Panc1 (cell line): ENCODE results near the gene LLPH. TPM values are rescaled to one million over a fixed set of nuclear protein-coding genes. Genes with fewer than 3 reads are reported as not detected.

Source experiments
- ATAC-seq: fragments of 200-7000 bp; cut with Tn5 transposase; 2 replicates; pipeline ENCODE4 v1.9.1; 2020; ENCODE audit warnings: mild to moderate bottlenecking, moderate library complexity
- BruUV-seq: library from RNA; stranded (reverse); fragments of 400-500 nt; replicated peaks from 2 replicates; lab custom pipeline; 2021; lab: Mats Ljungman, UMichigan
- CTCF ChIA-PET: fragments of 300-600 bp; sonication (Branson Sonifier 250); formaldehyde crosslinking; loops from one replicate; lab custom pipeline; 2022; ENCODE audit warnings: antibody characterized with exemption; lab: Charles Lee
- POLR2A ChIA-PET: fragments of 300-600 bp; sonication (Branson Sonifier 250); formaldehyde crosslinking; loops from one replicate; lab custom pipeline; 2022; ENCODE audit warnings: antibody characterized with exemption; lab: Charles Lee
- DNase-seq: peaks from one replicate; pipeline ENCODE4 v3.0.0-alpha.2; 2010; ENCODE audit warnings: low read depth, low spot score
- H3K27ac ChIP-seq: 2 replicates; pipeline ENCODE4 v1.5.1; 2011; ENCODE audit warnings: mild to moderate bottlenecking, low read length, inconsistent platforms
- H3K27me3 ChIP-seq: fragments of 200-500 bp; sonication (Bioruptor generic); 2 replicates; pipeline ENCODE4 v1.6.0; 2014; ENCODE audit warnings: low read length, inconsistent platforms; ENCODE audit not compliant: control insufficient read depth, insufficient read depth
- H3K36me3 ChIP-seq: fragments of 200-500 bp; sonication (Bioruptor generic); 2 replicates; pipeline ENCODE4 v1.5.1; 2014; ENCODE audit warnings: inconsistent platforms, mild to moderate bottlenecking, low read length, moderate library complexity; ENCODE audit not compliant: control insufficient read depth, insufficient read depth
- H3K4me1 ChIP-seq: 2 replicates; pipeline ENCODE4 v1.5.1; 2011; ENCODE audit warnings: inconsistent platforms, mild to moderate bottlenecking, low read length, moderate library complexity; ENCODE audit not compliant: control insufficient read depth, insufficient read depth
- H3K4me3 ChIP-seq, 2 experiments: 2 replicates each; pipeline ENCODE4 v1.5.1; 2011 to 2012; ENCODE audit warnings: low read depth in 2 of 2, low read length in 2 of 2, mild to moderate bottlenecking in 2 of 2, inconsistent platforms in 1 of 2, moderate library complexity in 1 of 2
- H3K9me3 ChIP-seq: fragments of 200-500 bp; sonication (Bioruptor generic); 2 replicates; pipeline ENCODE4 v1.5.1; 2014; ENCODE audit warnings: low read depth, mild to moderate bottlenecking, inconsistent platforms, low read length, moderate library complexity; ENCODE audit not compliant: control insufficient read depth, insufficient read depth
- CTCF ChIP-seq: fragments of 450-650 bp; IDR thresholded peaks from 2 replicates; pipeline ENCODE4 v1.5.1; 2017; ENCODE audit warnings: mild to moderate bottlenecking
- POLR2AphosphoS5 ChIP-seq: IDR thresholded peaks from 2 replicates; pipeline ENCODE4 v1.6.1; 2012; ENCODE audit warnings: mild to moderate bottlenecking, low read depth, low read length, moderate library complexity
- REST ChIP-seq, 2 experiments: IDR thresholded peaks; 2 replicates each; pipeline ENCODE4 v1.6.1; 2011 to 2012; ENCODE audit warnings: low read depth in 2 of 2, control low read depth in 1 of 2, low read length in 1 of 2, mild to moderate bottlenecking in 1 of 2, moderate library complexity in 1 of 2; ENCODE audit not compliant: insufficient read depth in 1 of 2
- SIN3A ChIP-seq: IDR thresholded peaks from 2 replicates; pipeline ENCODE4 v1.6.1; 2012; ENCODE audit warnings: low read depth, mild to moderate bottlenecking, low read length, moderate library complexity, borderline replicate concordance; ENCODE audit not compliant: insufficient read depth
- TCF7L2 ChIP-seq: IDR thresholded peaks from 2 replicates; pipeline ENCODE4 v1.6.1; 2011; ENCODE audit warnings: mild to moderate bottlenecking, low read depth, low read length, inconsistent platforms
- in situ Hi-C: cut with HindIII; loops from 2 replicates; pipeline ENCODE4 v1.10.0; 2016; ENCODE audit warnings: low sequenced_read_pairs, low pct_unique_long_range_greater_than_20kb
- intact Hi-C: fragments of 100-400 bp; cut with micrococcal nuclease; formaldehyde crosslinking; loops from one replicate; pipeline ENCODE4 v1.10.0; 2022; ENCODE audit not compliant: unreplicated experiment
- total RNA-seq: library from RNA; stranded (reverse); gene quantifications from one replicate; pipeline ENCODE4 v1.2.1, GENCODE V29; 2021; ENCODE audit not compliant: unreplicated experiment

Gene LLPH
- total RNA-seq, 1 experiment from 2014 or later, result 40.5 TPM

- H3K36me3 ChIP-seq, result peaks cover 21% of the 10 kb centered on the region
- ChIA-PET CTCF (no interaction called here), POLR2A (interaction anchor here (0.6 kb wide), 1 partner anchor 26 kb away, joined by 7 read pairs; no protein-coding TSS in a partner anchor)
- BruUV-seq, result no TSS peak
- ATAC-seq (no peak), DNase-seq (no peak)
- peaks cover 37% of the 10 kb centered on the region for H3K9me3 ChIP-seq
- in situ Hi-C loops (no loop called here), intact Hi-C loops (loop anchor here (10.0 kb wide), 1 partner anchor 261 kb away; no protein-coding TSS in a partner anchor)
- H3K4me1 ChIP-seq, result peaks cover 3% of the 10 kb centered on the region; the same call in 1 of the 2 replicates
- TF ChIP-seq TCF7L2 (no peak), REST (IDR thresholded peaks at IDR 0.05; ENCODE audit: insufficient read depth in 1 of 2, low read depth in 2 of 2, low read length in 1 of 2) (no peak), SIN3A (no peak), CTCF (no peak), POLR2AphosphoS5 (no peak)
- no peak overlapping the region for H3K4me3 ChIP-seq
- no peaks in the 10 kb centered on the region for H3K27me3 ChIP-seq
- no peak overlapping the region for H3K27ac ChIP-seq
Measured at GRCh38 chr12:66143868-66144267, 13.3 kb upstream of the LLPH start.

GRCh38 chr12:66142826-66143225 lies 12.3 kb upstream of the LLPH start:
- DNase-seq, result no peak
- POLR2A ChIA-PET, result no interaction called here
- in situ Hi-C loops, result no loop called here
- Histone ChIP-seq H3K27ac (no peak overlapping the region), H3K9me3 (peaks cover 37% of the 10 kb centered on the region), H3K4me3 (no peak overlapping the region), H3K27me3 (no peaks in the 10 kb centered on the region), H3K4me1 (peaks cover 3% of the 10 kb centered on the region; the same call in 1 of the 2 replicates), H3K36me3 (peaks cover 27% of the 10 kb centered on the region)
- no peak for ATAC-seq
- BruUV-seq, result no TSS peak
- intact Hi-C loops, result loop anchor here (10.0 kb wide), 1 partner anchor 262 kb away; no protein-coding TSS in a partner anchor
- no peak for TF ChIP-seq CTCF
- no peak for TF ChIP-seq POLR2AphosphoS5
- no peak for TF ChIP-seq REST (IDR thresholded peaks at IDR 0.05; ENCODE audit: insufficient read depth in 1 of 2, low read depth in 2 of 2, low read length in 1 of 2)
- no peak for TF ChIP-seq SIN3A
- TF ChIP-seq TCF7L2, result no peak
- CTCF ChIA-PET, result no interaction called here
